GM12801 (cell line): ENCODE results near the gene MCOLN1.

Experiments used
- CTCF ChIP-seq: IDR thresholded peaks from one replicate; pipeline ENCODE4 v1.5.1; 2011; ENCODE audit warnings: control low read depth; ENCODE audit not compliant: insufficient read length; ENCODE audit errors: extremely low read depth

MCOLN1 gene

GRCh38 chr19:7550987-7551761 is 28.8 kb downstream of the MCOLN1 start:
- no peak for TF ChIP-seq CTCF

GRCh38 chr19:7552781-7553180 is 30.4 kb downstream of the MCOLN1 start:
- TF ChIP-seq CTCF, result no peak

GRCh38 chr19:7554565-7554964 is 32.1 kb downstream of the MCOLN1 start:
- TF ChIP-seq CTCF, result no peak

GRCh38 chr19:7554990-7555864 is 32.8 kb downstream of the MCOLN1 start:
- TF ChIP-seq CTCF, result no peak

- no peak for TF ChIP-seq CTCF
These were observed 34.4 kb downstream of the MCOLN1 start for GRCh38 chr19:7556696-7557315.

GRCh38 chr19:7558667-7559066 is 36.2 kb downstream of the MCOLN1 start:
- no peak for TF ChIP-seq CTCF

- no peak for TF ChIP-seq CTCF
These were observed 36.7 kb downstream of the MCOLN1 start for GRCh38 chr19:7559102-7559501.
